ENCODE results near the gene PRPH2. TPM values are rescaled to one million over a fixed set of nuclear protein-coding genes. Genes with fewer than 3 reads are reported as not detected.
A peak's percentile ranks its signal among the peaks of the same experiment; 100 is the strongest.

Gene PRPH2
- total RNA-seq = 1 to 10 TPM in 3 of 8 experiments, under 1 TPM in 5; 0.11 to 1.9 (median 0.51) TPM

GRCh38 chr6:42722497-42722896 is at the start of gene PRPH2:
Gene PRPH2 (minus strand): TSS chr6:42722597. CDS start chr6:42722334, 263 bp downstream.
- 55 to 100% (median 81%) methylated on average over 1 to 5 of the region's 6 CpGs; no CpG with 5 or more reads in 4 of the 10 experiments for WGBS, 10 experiments
- in situ Hi-C loops (cut with MboI; ENCODE audit: low pct_unique_long_range_greater_than_20kb in 2 of 9, low sequenced_read_pairs in 9 of 9, unreplicated experiment in 9 of 9) = no loop called here
- no peaks in the 10 kb centered on the region for H3K4me1 ChIP-seq (replicated peaks in 1 of 2)

GRCh38 chr6:42771741-42772100 is 49.3 kb upstream of the PRPH2 start:
- ATAC-seq (replicated peaks in 6 of 8) = peak in 3 of 8 experiments; percentile 40 to 62 (median 53)
- no peak overlapping the region for H3K27ac ChIP-seq
- 6 to 80% (median 45%) methylated on average over 1 to 3 of the region's 3 CpGs; no CpG with 5 or more reads in 2 of the 10 experiments for WGBS, 10 experiments
- H3K4me1 ChIP-seq (replicated peaks in 1 of 2) = peaks cover 12% of the 10 kb centered on the region in 2 donors
- in situ Hi-C loops (cut with MboI; ENCODE audit: low pct_unique_long_range_greater_than_20kb in 2 of 9, low sequenced_read_pairs in 9 of 9, unreplicated experiment in 9 of 9) = no loop called here
- H3K4me3 ChIP-seq = no peak overlapping the region

More at GRCh38 chr6:42722497-42722896, at the start of gene PRPH2:
- ATAC-seq (replicated peaks in 6 of 8) = no peak
- Histone ChIP-seq H3K4me3 (no peak within 1 kb of the TSS), H3K27ac (no peak within 1 kb of the TSS)

GRCh38 chr6:42769836-42770235 is 47.4 kb upstream of the PRPH2 start:
- Histone ChIP-seq H3K27ac (no peak overlapping the region), H3K4me3 (no peak overlapping the region), H3K4me1 (replicated peaks in 1 of 2) (peaks cover 12% of the 10 kb centered on the region in 2 donors)
- no peak for ATAC-seq (replicated peaks in 6 of 8)
- in situ Hi-C loops (cut with MboI; ENCODE audit: low pct_unique_long_range_greater_than_20kb in 2 of 9, low sequenced_read_pairs in 9 of 9, unreplicated experiment in 9 of 9) = no loop called here
- 83 to 100% (median 92%) methylated on average over 1 to 2 of the region's 2 CpGs; no CpG with 5 or more reads in 3 of the 10 experiments for WGBS, 10 experiments

- ATAC-seq (replicated peaks in 6 of 8) = no peak
- Histone ChIP-seq H3K27ac (no peak overlapping the region), H3K4me3 (no peak overlapping the region), H3K4me1 (replicated peaks in 1 of 2) (peaks cover 12% of the 10 kb centered on the region in 2 donors)
- 87 to 100% (median 100%) methylated on average over 1 to 4 of the region's 4 CpGs; no CpG with 5 or more reads in 3 of the 10 experiments for WGBS, 10 experiments
- in situ Hi-C loops (cut with MboI; ENCODE audit: low pct_unique_long_range_greater_than_20kb in 2 of 9, low sequenced_read_pairs in 9 of 9, unreplicated experiment in 9 of 9) = no loop called here
These were observed 46.7 kb upstream of the PRPH2 start for GRCh38 chr6:42769051-42769450.

GRCh38 chr6:42766163-42766670 is 43.8 kb upstream of the PRPH2 start:
- 0 to 93% (median 80%) methylated on average over 1 to 4 of the region's 5 CpGs; no CpG with 5 or more reads in 3 of the 10 experiments for WGBS, 10 experiments
- Histone ChIP-seq H3K4me3 (no peak overlapping the region), H3K27ac (no peak overlapping the region), H3K4me1 (replicated peaks in 1 of 2) (peaks cover 13 to 14% of the 10 kb centered on the region in 2 donors)
- peak in 2 of 8 experiments; percentile 32 to 58 for ATAC-seq (replicated peaks in 6 of 8)
- in situ Hi-C loops (cut with MboI; ENCODE audit: low pct_unique_long_range_greater_than_20kb in 2 of 9, low sequenced_read_pairs in 9 of 9, unreplicated experiment in 9 of 9) = no loop called here

GRCh38 chr6:42764911-42765648 is 42.7 kb upstream of the PRPH2 start:
- 60 to 100% (median 83%) methylated on average over 1 to 9 of the region's 9 CpGs for WGBS, 10 experiments
- in situ Hi-C loops (cut with MboI; ENCODE audit: low pct_unique_long_range_greater_than_20kb in 2 of 9, low sequenced_read_pairs in 9 of 9, unreplicated experiment in 9 of 9) = no loop called here

DNA sequence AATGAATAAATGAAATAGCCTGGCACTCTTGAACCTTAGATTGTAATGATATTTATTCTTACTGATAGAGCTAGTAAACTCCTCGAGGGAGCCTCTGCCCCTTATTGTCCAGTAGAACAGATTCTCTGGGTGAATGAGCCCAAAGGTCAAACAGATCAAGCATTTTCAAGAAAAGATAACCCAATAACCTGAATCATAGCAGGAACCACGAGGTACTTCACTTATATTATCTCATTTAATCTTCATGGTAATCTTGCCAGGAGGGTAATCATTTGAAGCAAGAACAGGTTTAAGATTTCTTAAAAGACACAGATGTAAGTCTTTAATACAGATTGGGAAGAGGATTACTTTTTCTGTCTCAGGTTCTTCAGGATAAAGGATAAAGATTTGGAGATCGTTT is 40.6 kb upstream of the PRPH2 start:
- ATAC-seq (replicated peaks in 6 of 8) = no peak
- no peak overlapping the region for H3K4me3 ChIP-seq
- in situ Hi-C loops (cut with MboI; ENCODE audit: low pct_unique_long_range_greater_than_20kb in 2 of 9, low sequenced_read_pairs in 9 of 9, unreplicated experiment in 9 of 9) = no loop called here

More at GRCh38 chr6:42764911-42765648, 42.7 kb upstream of the PRPH2 start:
- ATAC-seq (replicated peaks in 6 of 8) = no peak
- no peak overlapping the region for H3K27ac ChIP-seq
- peaks cover 6 to 7% of the 10 kb centered on the region in 2 donors for H3K4me1 ChIP-seq (replicated peaks in 1 of 2)
- no peak overlapping the region for H3K4me3 ChIP-seq

GRCh38 chr6:42762426-42762859 is 40.0 kb upstream of the PRPH2 start:
- peaks cover 6 to 7% of the 10 kb centered on the region in 2 donors for H3K4me1 ChIP-seq (replicated peaks in 1 of 2)
- H3K27ac ChIP-seq = no peak overlapping the region
- in situ Hi-C loops (cut with MboI; ENCODE audit: low pct_unique_long_range_greater_than_20kb in 2 of 9, low sequenced_read_pairs in 9 of 9, unreplicated experiment in 9 of 9) = no loop called here
- no peak for ATAC-seq (replicated peaks in 6 of 8)
- 80 to 100% (median 98%) methylated on average over 1 to 3 of the region's 3 CpGs; no CpG with 5 or more reads in 1 of the 10 experiments for whole genome bisulfite sequencing, 10 experiments
- no peak overlapping the region for H3K4me3 ChIP-seq

More for the DNA sequence above, 40.6 kb upstream of the PRPH2 start:
- WGBS, 10 experiments = 60 to 86% (median 73%) methylated on average over 1 to 3 of the region's 3 CpGs; no CpG with 5 or more reads in 2 of the 10 experiments
- Histone ChIP-seq H3K27ac (no peak overlapping the region), H3K4me1 (replicated peaks in 1 of 2) (peaks cover 6 to 7% of the 10 kb centered on the region in 2 donors)

DNA sequence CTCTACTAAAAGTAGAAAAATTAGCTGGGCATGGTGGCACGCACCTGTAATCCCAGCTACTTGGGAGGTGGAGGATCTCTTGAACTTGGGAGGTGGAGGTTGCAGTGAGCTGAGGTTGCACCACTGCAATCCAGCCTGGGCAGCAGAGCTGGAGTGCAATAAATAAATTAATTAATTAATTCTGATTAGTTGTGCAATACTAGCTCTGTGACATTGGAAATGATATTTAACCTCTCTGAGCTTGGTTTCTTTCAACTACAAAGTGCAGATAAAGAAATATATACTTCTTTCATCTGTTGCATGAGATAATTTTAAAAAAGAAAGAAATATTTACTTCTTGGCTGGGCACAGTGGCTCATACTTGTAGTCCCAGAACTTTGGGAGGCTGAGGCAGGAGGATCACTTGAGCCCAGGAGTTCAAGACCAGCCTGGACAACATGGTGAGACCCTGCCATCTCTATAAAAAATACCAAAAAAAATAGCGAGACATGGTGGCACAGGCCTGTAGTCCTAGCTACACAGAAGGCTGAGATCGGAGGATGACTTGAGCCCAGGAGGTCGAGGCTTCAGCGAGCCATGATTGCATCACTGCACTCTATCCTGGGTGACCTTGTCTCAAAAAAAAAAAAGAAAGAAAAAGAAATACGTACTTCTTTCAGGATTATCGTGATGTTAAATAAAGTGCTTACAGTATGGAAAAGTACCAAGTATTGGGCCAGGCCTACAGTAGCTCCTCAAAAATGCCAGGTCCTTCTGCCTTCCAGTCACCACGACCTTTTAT is 39.1 kb upstream of the PRPH2 start:
- WGBS, 10 experiments = 0 to 95% (median 70%) methylated on average over 1 to 8 of the region's 8 CpGs; no CpG with 5 or more reads in 1 of the 10 experiments
- ATAC-seq (replicated peaks in 6 of 8) = no peak
- in situ Hi-C loops (cut with MboI; ENCODE audit: low pct_unique_long_range_greater_than_20kb in 2 of 9, low sequenced_read_pairs in 9 of 9, unreplicated experiment in 9 of 9) = no loop called here
- Histone ChIP-seq H3K4me1 (replicated peaks in 1 of 2) (peaks cover 6 to 7% of the 10 kb centered on the region in 2 donors), H3K27ac (peak overlapping the region in 1 of 2 donors; percentile 37), H3K4me3 (no peak overlapping the region)

DNA sequence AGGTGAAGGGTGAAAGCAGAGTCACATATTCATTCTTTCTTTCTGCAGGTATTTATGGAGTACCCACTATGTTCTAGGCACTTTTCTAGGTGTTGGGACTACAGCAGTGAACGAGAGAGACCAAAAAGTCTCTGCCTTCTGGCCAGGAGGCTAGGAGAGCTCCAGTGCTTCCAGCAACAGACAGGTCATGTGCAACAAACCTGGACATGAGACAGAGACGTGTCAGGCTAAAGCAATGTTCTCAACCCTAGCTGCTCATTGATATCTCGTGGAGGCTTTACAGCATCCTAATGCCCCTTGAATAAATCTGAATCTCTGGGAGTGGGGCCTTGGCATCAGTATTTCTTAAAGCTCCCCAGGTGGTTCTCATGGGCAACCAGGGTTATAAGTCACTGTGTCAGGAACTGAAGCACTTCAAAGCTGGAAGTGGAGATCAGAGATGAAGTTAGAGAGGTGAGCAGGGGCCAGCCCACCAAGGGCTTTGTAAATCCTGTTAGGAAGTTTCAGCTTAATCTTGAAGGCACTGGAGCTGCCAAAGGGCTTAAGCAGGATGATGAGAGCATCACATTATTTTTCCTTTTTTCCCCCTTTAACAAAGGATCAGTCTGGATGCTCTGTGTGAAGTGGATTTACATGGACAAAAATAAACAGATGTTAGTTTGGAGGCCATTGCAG is 36.5 kb upstream of the PRPH2 start:
- no peak overlapping the region for H3K4me3 ChIP-seq
- in situ Hi-C loops (cut with MboI; ENCODE audit: low pct_unique_long_range_greater_than_20kb in 2 of 9, low sequenced_read_pairs in 9 of 9, unreplicated experiment in 9 of 9) = no loop called here

DNA sequence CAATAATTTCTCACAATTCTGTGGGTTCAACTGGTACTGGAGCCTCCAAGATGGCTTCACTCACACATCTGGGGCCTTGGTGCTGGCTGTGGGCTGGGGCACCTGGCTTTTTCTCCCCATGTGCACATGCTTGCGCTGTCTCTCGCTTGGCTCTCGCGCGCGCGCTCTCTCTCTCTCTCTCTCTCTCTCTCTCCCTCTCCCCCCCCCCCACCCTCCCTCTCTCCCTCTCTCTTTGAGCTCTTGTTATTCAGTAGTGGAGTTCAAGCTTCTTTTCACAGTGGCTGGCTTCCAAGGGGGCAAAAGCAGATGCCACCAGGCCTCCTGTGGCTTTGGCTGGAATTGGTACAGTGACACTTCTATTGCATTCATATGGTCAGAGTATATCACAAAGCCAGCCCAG is 34.3 kb upstream of the PRPH2 start:
- in situ Hi-C loops (cut with MboI; ENCODE audit: low pct_unique_long_range_greater_than_20kb in 2 of 9, low sequenced_read_pairs in 9 of 9, unreplicated experiment in 9 of 9) = no loop called here
- peak in 2 of 8 experiments; percentile 21 to 31 for ATAC-seq (replicated peaks in 6 of 8)
- Histone ChIP-seq H3K4me3 (no peak overlapping the region), H3K4me1 (replicated peaks in 1 of 2) (peaks cover 1 to 2% of the 10 kb centered on the region in 2 donors), H3K27ac (no peak overlapping the region)
- 47% methylated on average over 6 of the region's 7 CpGs; no CpG with 5 or more reads in 9 of the 10 experiments for WGBS, 10 experiments

More for the DNA sequence above, 36.5 kb upstream of the PRPH2 start:
- no peak for ATAC-seq (replicated peaks in 6 of 8)
- H3K4me1 ChIP-seq (replicated peaks in 1 of 2) = peaks cover 6 to 7% of the 10 kb centered on the region in 2 donors
- WGBS, 10 experiments = 77 to 100% (median 93%) methylated on average over 1 to 3 of the region's 3 CpGs; no CpG with 5 or more reads in 3 of the 10 experiments
- no peak overlapping the region for H3K27ac ChIP-seq

DNA sequence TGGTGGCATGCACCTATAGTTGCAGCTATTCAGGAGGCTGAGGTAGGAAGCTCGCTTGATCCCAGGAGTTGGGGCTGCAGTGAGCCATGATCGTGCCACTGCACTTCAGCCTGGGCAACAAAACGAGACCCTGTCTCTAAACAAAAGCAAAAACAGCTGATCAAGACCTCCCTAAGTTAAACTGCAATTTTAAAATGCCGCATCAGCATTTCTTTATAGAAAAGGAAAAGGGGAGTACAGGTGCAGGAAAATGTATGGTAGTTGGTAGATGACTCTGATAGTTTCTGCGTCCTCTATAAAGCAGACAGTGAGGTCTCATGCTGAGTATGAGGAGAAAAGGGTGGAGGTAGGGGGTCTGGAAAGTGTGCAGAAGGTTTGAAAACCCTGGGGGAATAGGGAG is 32.4 kb upstream of the PRPH2 start:
- WGBS, 10 experiments = 73 to 100% (median 88%) methylated on average over 1 to 5 of the region's 5 CpGs; no CpG with 5 or more reads in 1 of the 10 experiments
- H3K27ac ChIP-seq = no peak overlapping the region
- H3K4me1 ChIP-seq (replicated peaks in 1 of 2) = peaks cover 0 to 2% of the 10 kb centered on the region in 2 donors
- no peak for ATAC-seq (replicated peaks in 6 of 8)
- in situ Hi-C loops (cut with MboI; ENCODE audit: low pct_unique_long_range_greater_than_20kb in 2 of 9, low sequenced_read_pairs in 9 of 9, unreplicated experiment in 9 of 9) = no loop called here
- no peak overlapping the region for H3K4me3 ChIP-seq

Measured in motor neuron (in vitro differentiated cells).